ENCODE results near the gene BHLHA9.

DNA sequence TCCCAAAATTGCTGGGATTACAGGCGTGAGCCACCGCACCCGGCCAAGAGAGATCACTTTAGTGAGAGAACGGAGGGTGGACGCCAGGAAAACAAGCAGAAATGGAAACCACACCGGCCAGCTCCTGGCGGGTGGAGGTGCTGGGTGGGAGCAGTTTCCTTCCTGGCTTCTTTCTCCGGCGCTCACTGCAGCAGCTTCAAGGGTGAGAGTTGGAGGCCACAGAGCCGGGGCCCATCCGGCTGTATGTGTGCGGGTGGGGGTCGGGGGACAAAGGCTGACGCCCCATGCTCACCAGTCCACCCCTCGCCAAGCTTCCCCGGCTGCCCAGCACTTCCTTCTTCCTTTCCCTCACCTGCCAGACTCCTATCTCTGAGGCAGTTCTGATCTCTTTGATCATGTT lies 13.5 kb upstream of the BHLHA9 start:
- TF ChIP-seq, protein P1, sequence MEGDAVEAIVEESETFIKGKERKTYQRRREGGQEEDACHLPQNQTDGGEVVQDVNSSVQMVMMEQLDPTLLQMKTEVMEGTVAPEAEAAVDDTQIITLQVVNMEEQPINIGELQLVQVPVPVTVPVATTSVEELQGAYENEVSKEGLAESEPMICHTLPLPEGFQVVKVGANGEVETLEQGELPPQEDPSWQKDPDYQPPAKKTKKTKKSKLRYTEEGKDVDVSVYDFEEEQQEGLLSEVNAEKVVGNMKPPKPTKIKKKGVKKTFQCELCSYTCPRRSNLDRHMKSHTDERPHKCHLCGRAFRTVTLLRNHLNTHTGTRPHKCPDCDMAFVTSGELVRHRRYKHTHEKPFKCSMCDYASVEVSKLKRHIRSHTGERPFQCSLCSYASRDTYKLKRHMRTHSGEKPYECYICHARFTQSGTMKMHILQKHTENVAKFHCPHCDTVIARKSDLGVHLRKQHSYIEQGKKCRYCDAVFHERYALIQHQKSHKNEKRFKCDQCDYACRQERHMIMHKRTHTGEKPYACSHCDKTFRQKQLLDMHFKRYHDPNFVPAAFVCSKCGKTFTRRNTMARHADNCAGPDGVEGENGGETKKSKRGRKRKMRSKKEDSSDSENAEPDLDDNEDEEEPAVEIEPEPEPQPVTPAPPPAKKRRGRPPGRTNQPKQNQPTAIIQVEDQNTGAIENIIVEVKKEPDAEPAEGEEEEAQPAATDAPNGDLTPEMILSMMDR (IDR thresholded peaks at IDR 0.05): no peak
- TF ChIP-seq POLR2A (IDR thresholded peaks at IDR 0.05) (no peak), EP300 (IDR thresholded peaks at IDR 0.05) (no peak)
